ENCODE results near the gene XPO1.

- TF ChIP-seq CTCF (IDR thresholded peaks at IDR 0.05 in 8 of 11, conservative IDR thresholded peaks at IDR 0.05 in 3 of 11) (no peak), POLR2A (IDR thresholded peaks at IDR 0.05) (no peak), POLR2AphosphoS5 (IDR thresholded peaks at IDR 0.05) (no peak)
These were observed 99.5 kb downstream of the XPO1 start for GRCh38 chr2:61438670-61439069.
